RWPE2 (cell line): ENCODE measurements around the gene BORCS6.

Source experiments
- ATAC-seq: fragments of 200-7000 bp; cut with Tn5 transposase; 3 replicates; pipeline ENCODE4 v1.9.1; 2021; ENCODE audit warnings: low read depth
- DNase-seq: peaks from one replicate; pipeline ENCODE4 v3.0.0-alpha.2; 2020; ENCODE audit warnings: low spot score
- H3K27ac ChIP-seq: fragments of 450-650 bp; 2 replicates; pipeline ENCODE4 v1.5.1; 2017; ENCODE audit warnings: mild to moderate bottlenecking; ENCODE audit not compliant: poor library complexity, severe bottlenecking
- H3K27me3 ChIP-seq: fragments of 250-450 bp; sonication (Bioruptor Pico); 2 replicates; pipeline ENCODE4 v1.5.1; 2021; ENCODE audit warnings: mild to moderate bottlenecking, moderate library complexity; ENCODE audit not compliant: insufficient read depth, poor library complexity, severe bottlenecking
- H3K36me3 ChIP-seq: fragments of 250-450 bp; sonication (Bioruptor Pico); 2 replicates; pipeline ENCODE4 v1.5.1; 2020; ENCODE audit warnings: low read depth, mild to moderate bottlenecking, moderate library complexity
- H3K4me1 ChIP-seq: fragments of 250-450 bp; sonication (Bioruptor Pico); 2 replicates; pipeline ENCODE4 v1.5.1; 2021; ENCODE audit warnings: mild to moderate bottlenecking, moderate library complexity; ENCODE audit not compliant: insufficient read depth, poor library complexity, severe bottlenecking
- H3K4me3 ChIP-seq: fragments of 250-450 bp; sonication (Bioruptor Pico); 2 replicates; pipeline ENCODE4 v1.5.1; 2021; ENCODE audit warnings: mild to moderate bottlenecking, moderate library complexity; ENCODE audit not compliant: severe bottlenecking
- H3K9me3 ChIP-seq: fragments of 250-450 bp; sonication (Bioruptor Pico); 2 replicates; pipeline ENCODE4 v1.5.1; 2021; ENCODE audit warnings: mild to moderate bottlenecking, moderate library complexity; ENCODE audit not compliant: severe bottlenecking
- CTCF ChIP-seq: fragments of 450-650 bp; IDR thresholded peaks from one replicate; pipeline ENCODE4 v1.5.1; 2017; ENCODE audit warnings: mild to moderate bottlenecking, moderate library complexity; ENCODE audit not compliant: poor library complexity, severe bottlenecking

Gene BORCS6

GRCh38 chr17:8154608-8155155 is 35.3 kb downstream of the BORCS6 start:
- Histone ChIP-seq H3K9me3 (no peaks in the 10 kb centered on the region), H3K36me3 (peaks cover 66% of the 10 kb centered on the region), H3K4me1 (peaks cover 16% of the 10 kb centered on the region), H3K27ac (peak overlapping the region; percentile 98), H3K4me3 (peak overlapping the region; percentile 82), H3K27me3 (no peaks in the 10 kb centered on the region)
- ATAC-seq = no peak
- no peak for TF ChIP-seq CTCF
- DNase-seq = no peak

GRCh38 chr17:8153957-8154607 is 35.9 kb downstream of the BORCS6 start:
- Histone ChIP-seq H3K36me3 (peaks cover 67% of the 10 kb centered on the region), H3K4me3 (peak overlapping the region; percentile 82), H3K4me1 (peaks cover 16% of the 10 kb centered on the region), H3K27me3 (no peaks in the 10 kb centered on the region), H3K9me3 (no peaks in the 10 kb centered on the region), H3K27ac (peak overlapping the region; percentile 98)
- DNase-seq (peak; percentile 98), ATAC-seq (peak; percentile 24)
- TF ChIP-seq CTCF = no peak

- TF ChIP-seq CTCF = no peak
- Histone ChIP-seq H3K27ac (peak overlapping the region; percentile 98), H3K9me3 (no peaks in the 10 kb centered on the region), H3K36me3 (peaks cover 71% of the 10 kb centered on the region), H3K4me1 (peaks cover 16% of the 10 kb centered on the region), H3K27me3 (no peaks in the 10 kb centered on the region), H3K4me3 (peak overlapping the region; percentile 82)
- peak; percentile 44 for ATAC-seq
- peak; percentile 93 for DNase-seq
These were observed 36.4 kb downstream of the BORCS6 start for GRCh38 chr17:8153525-8153956.

GRCh38 chr17:8153031-8153451 is 36.9 kb downstream of the BORCS6 start:
- H3K27me3 ChIP-seq = no peaks in the 10 kb centered on the region
- H3K9me3 ChIP-seq = no peaks in the 10 kb centered on the region
- peaks cover 72% of the 10 kb centered on the region for H3K36me3 ChIP-seq
- DNase-seq (no peak), ATAC-seq (no peak)
- no peak overlapping the region for H3K4me3 ChIP-seq
- peaks cover 16% of the 10 kb centered on the region for H3K4me1 ChIP-seq
- no peak for TF ChIP-seq CTCF
- peak overlapping the region; percentile 98 for H3K27ac ChIP-seq
